GM20000 (cell line): ENCODE measurements around the gene CHMP3.
"Not testable (repeated sequence)": the region's sequence is repeated elsewhere in the genome, so short reads cannot be mapped to it uniquely, and the experiment has no call there.

Experiments used
- DNase-seq: peaks from one replicate; pipeline ENCODE4 v3.0.0; 2012; ENCODE audit warnings: low spot score
- CTCF ChIP-seq: IDR thresholded peaks from 2 replicates; pipeline ENCODE4 v1.5.1; 2012; ENCODE audit warnings: mild to moderate bottlenecking, control low read depth; ENCODE audit errors: extremely low read depth, missing control alignments

The CHMP3 gene

GRCh38 chr2:86544278-86545099 lies 18.8 kb downstream of the CHMP3 start:
- DNase-seq, result not testable (repeated sequence)

GRCh38 chr2:86543793-86544192 lies 19.4 kb downstream of the CHMP3 start:
- DNase-seq, result no peak
- no peak for TF ChIP-seq CTCF

- TF ChIP-seq CTCF, result no peak
- DNase-seq, result no peak
Measured at GRCh38 chr2:86543335-86543734, 19.9 kb downstream of the CHMP3 start.

- no peak for DNase-seq
- no peak for TF ChIP-seq CTCF
Measured at GRCh38 chr2:86542814-86543213, 20.4 kb downstream of the CHMP3 start.

- no peak for TF ChIP-seq CTCF
- no peak for DNase-seq
Measured at GRCh38 chr2:86541334-86541733, 21.9 kb downstream of the CHMP3 start.

DNA sequence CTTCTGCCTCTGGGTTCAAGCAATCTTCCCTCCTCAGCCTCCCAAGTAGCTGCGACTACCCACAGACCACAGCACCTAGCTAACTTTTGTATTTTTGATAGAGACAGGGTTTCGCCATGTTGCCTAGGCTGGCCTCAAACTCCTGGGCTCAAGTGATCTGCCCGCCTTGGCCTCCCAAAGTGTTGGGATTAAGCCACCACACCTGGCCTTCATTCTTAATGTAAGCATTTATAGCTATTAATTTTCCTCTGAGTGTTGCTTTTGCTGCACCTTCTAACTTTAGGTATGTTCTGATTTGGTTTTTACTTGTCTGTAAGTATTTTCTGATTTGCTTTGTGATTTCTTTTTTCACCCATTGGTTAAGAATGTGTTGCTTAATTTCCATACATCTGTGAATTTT lies 29.7 kb downstream of the CHMP3 start:
- TF ChIP-seq CTCF, result no peak
- DNase-seq, result no peak

GRCh38 chr2:86525421-86526340 lies 37.6 kb downstream of the CHMP3 start:
- TF ChIP-seq CTCF, result no peak
- DNase-seq, result no peak

GRCh38 chr2:86523491-86523890 lies 39.8 kb downstream of the CHMP3 start:
- TF ChIP-seq CTCF, result no peak
- no peak for DNase-seq
